Measurements from ENCODE around the gene ILDR2. TPM values are rescaled to one million over a fixed set of nuclear protein-coding genes. Genes with fewer than 3 reads are reported as not detected.

ILDR2 gene
- total RNA-seq, 1 donor from 2014 or later, result 7.8 TPM

- no peak overlapping the region for H3K27ac ChIP-seq (ENCODE audit: low read depth, low read length)
- peaks cover 16% of the 10 kb centered on the region for H3K27me3 Mint-ChIP-seq (ENCODE audit: low read depth, unreplicated experiment)
- no peaks in the 10 kb centered on the region for H3K36me3 ChIP-seq (ENCODE audit: insufficient read depth, low read length)
- FAIRE-seq, result no peak
- no peaks in the 10 kb centered on the region for H3K9me3 ChIP-seq (ENCODE audit: insufficient read depth, low read depth, low read length)
- no peak overlapping the region for H3K27ac Mint-ChIP-seq (ENCODE audit: unreplicated experiment)
- H3K4me2 ChIP-seq (ENCODE audit: low read length), result no peak overlapping the region
- no peak overlapping the region for H3K9ac ChIP-seq (ENCODE audit: low read length)
- peaks cover 16% of the 10 kb centered on the region for H3K4me1 Mint-ChIP-seq (ENCODE audit: low read depth, unreplicated experiment)
- no peak overlapping the region for H3K4me3 ChIP-seq (ENCODE audit: insufficient read depth, low read depth, low read length)
- H3K4me3 Mint-ChIP-seq (ENCODE audit: unreplicated experiment), result no peak overlapping the region
- H3K36me3 Mint-ChIP-seq (ENCODE audit: low read depth, unreplicated experiment), result peaks cover 4% of the 10 kb centered on the region
- H3K4me1 ChIP-seq (ENCODE audit: insufficient read depth, low read length), result peaks cover 4% of the 10 kb centered on the region
- H3K9me3 Mint-ChIP-seq (ENCODE audit: unreplicated experiment), result peaks cover 1% of the 10 kb centered on the region
- no peak for DNase-seq (ENCODE audit: low read depth)
- no peaks in the 10 kb centered on the region for H3K79me2 ChIP-seq (ENCODE audit: insufficient read depth, low read length)
- TF ChIP-seq EZH2 (IDR thresholded peaks at IDR 0.05; ENCODE audit: insufficient read depth, low read length), result no peak
- TF ChIP-seq, protein P1, sequence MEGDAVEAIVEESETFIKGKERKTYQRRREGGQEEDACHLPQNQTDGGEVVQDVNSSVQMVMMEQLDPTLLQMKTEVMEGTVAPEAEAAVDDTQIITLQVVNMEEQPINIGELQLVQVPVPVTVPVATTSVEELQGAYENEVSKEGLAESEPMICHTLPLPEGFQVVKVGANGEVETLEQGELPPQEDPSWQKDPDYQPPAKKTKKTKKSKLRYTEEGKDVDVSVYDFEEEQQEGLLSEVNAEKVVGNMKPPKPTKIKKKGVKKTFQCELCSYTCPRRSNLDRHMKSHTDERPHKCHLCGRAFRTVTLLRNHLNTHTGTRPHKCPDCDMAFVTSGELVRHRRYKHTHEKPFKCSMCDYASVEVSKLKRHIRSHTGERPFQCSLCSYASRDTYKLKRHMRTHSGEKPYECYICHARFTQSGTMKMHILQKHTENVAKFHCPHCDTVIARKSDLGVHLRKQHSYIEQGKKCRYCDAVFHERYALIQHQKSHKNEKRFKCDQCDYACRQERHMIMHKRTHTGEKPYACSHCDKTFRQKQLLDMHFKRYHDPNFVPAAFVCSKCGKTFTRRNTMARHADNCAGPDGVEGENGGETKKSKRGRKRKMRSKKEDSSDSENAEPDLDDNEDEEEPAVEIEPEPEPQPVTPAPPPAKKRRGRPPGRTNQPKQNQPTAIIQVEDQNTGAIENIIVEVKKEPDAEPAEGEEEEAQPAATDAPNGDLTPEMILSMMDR (IDR thresholded peaks at IDR 0.05; ENCODE audit: insufficient read depth, low read depth, low read length), result no peak
- H4K20me1 ChIP-seq (ENCODE audit: insufficient read depth, low read length), result no peaks in the 10 kb centered on the region
- H2AFZ ChIP-seq (ENCODE audit: low read depth, low read length), result no peak overlapping the region
- H3K27me3 ChIP-seq (ENCODE audit: insufficient read depth, low read length), result peaks cover 28% of the 10 kb centered on the region
These were observed 42.2 kb downstream of the ILDR2 start for GRCh38 chr1:166933140-166933539.

DNA sequence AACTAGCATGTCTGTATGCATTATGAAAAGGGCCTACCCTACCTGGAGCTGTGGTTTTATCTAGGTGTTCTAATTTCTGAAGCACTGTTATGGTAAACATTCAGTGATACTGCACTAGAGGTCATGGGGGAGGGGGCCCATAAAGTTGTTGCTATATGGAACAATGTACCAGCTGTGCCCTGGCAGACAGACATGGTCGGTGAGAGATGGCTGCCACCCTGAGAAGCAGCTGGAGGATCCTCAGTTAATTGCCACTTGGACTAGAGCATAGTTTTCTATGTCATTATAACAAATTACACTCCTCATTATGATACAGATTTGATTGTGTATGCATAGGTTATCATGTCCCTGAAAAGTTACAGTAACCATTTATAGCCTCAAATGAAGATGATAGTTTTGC is 45.4 kb downstream of the ILDR2 start:
- Histone ChIP-seq H3K4me3 (ENCODE audit: insufficient read depth, low read depth, low read length) (no peak overlapping the region), H4K20me1 (ENCODE audit: insufficient read depth, low read length) (no peaks in the 10 kb centered on the region), H2AFZ (ENCODE audit: low read depth, low read length) (no peak overlapping the region), H3K79me2 (ENCODE audit: insufficient read depth, low read length) (no peaks in the 10 kb centered on the region), H3K36me3 (ENCODE audit: insufficient read depth, low read length) (no peaks in the 10 kb centered on the region), H3K4me1 (ENCODE audit: insufficient read depth, low read length) (peaks cover 19% of the 10 kb centered on the region), H3K9me3 (ENCODE audit: insufficient read depth, low read depth, low read length) (no peaks in the 10 kb centered on the region), H3K4me2 (ENCODE audit: low read length) (no peak overlapping the region), H3K27ac (ENCODE audit: low read depth, low read length) (no peak overlapping the region), H3K9ac (ENCODE audit: low read length) (no peak overlapping the region), H3K27me3 (ENCODE audit: insufficient read depth, low read length) (peaks cover 20% of the 10 kb centered on the region)
- FAIRE-seq, result no peak
- H3K36me3 Mint-ChIP-seq (ENCODE audit: low read depth, unreplicated experiment), result peaks cover 3% of the 10 kb centered on the region
- H3K27me3 Mint-ChIP-seq (ENCODE audit: low read depth, unreplicated experiment), result peaks cover 5% of the 10 kb centered on the region
- H3K9me3 Mint-ChIP-seq (ENCODE audit: unreplicated experiment), result peaks cover 6% of the 10 kb centered on the region
- H3K27ac Mint-ChIP-seq (ENCODE audit: unreplicated experiment), result no peak overlapping the region
- DNase-seq (ENCODE audit: low read depth), result no peak
- peaks cover 38% of the 10 kb centered on the region for H3K4me1 Mint-ChIP-seq (ENCODE audit: low read depth, unreplicated experiment)
- TF ChIP-seq, protein P1 (IDR thresholded peaks at IDR 0.05; ENCODE audit: insufficient read depth, low read depth, low read length), result no peak
- TF ChIP-seq EZH2 (IDR thresholded peaks at IDR 0.05; ENCODE audit: insufficient read depth, low read length), result no peak
- no peak overlapping the region for H3K4me3 Mint-ChIP-seq (ENCODE audit: unreplicated experiment)

DNA sequence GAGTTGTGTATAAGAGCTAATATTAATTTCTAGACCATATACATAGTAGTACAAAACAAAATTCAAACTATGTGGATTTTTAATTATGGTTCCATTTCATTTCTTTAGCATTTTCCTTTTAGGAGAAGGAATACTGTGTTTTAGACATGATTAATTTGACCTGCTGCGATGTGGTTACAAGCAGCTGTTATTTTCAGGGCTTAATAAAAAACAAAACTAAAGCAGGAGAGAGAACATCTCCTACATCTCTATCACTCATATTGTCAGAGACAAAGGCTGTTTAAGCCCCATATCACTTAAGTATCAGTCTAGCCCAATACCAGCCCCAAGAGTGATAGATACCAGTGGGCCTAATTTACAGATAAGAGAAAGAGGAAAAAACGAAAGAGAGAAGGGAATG is 47.6 kb downstream of the ILDR2 start:
- Mint-ChIP-seq H3K27ac (ENCODE audit: unreplicated experiment) (no peak overlapping the region), H3K36me3 (ENCODE audit: low read depth, unreplicated experiment) (peaks cover 3% of the 10 kb centered on the region)
- no peak for FAIRE-seq

More for the DNA sequence above, 47.6 kb downstream of the ILDR2 start:
- Mint-ChIP-seq H3K4me3 (ENCODE audit: unreplicated experiment) (no peak overlapping the region), H3K9me3 (ENCODE audit: unreplicated experiment) (peaks cover 6% of the 10 kb centered on the region), H3K27me3 (ENCODE audit: low read depth, unreplicated experiment) (peaks cover 3% of the 10 kb centered on the region), H3K4me1 (ENCODE audit: low read depth, unreplicated experiment) (peaks cover 30% of the 10 kb centered on the region)
- Histone ChIP-seq H3K27ac (ENCODE audit: low read depth, low read length) (no peak overlapping the region), H3K79me2 (ENCODE audit: insufficient read depth, low read length) (no peaks in the 10 kb centered on the region), H3K36me3 (ENCODE audit: insufficient read depth, low read length) (no peaks in the 10 kb centered on the region), H3K4me2 (ENCODE audit: low read length) (no peak overlapping the region), H3K9ac (ENCODE audit: low read length) (no peak overlapping the region), H3K27me3 (ENCODE audit: insufficient read depth, low read length) (peaks cover 17% of the 10 kb centered on the region), H4K20me1 (ENCODE audit: insufficient read depth, low read length) (no peaks in the 10 kb centered on the region), H3K9me3 (ENCODE audit: insufficient read depth, low read depth, low read length) (no peaks in the 10 kb centered on the region), H2AFZ (ENCODE audit: low read depth, low read length) (no peak overlapping the region), H3K4me1 (ENCODE audit: insufficient read depth, low read length) (peaks cover 15% of the 10 kb centered on the region), H3K4me3 (ENCODE audit: insufficient read depth, low read depth, low read length) (no peak overlapping the region)
- TF ChIP-seq, protein P1 (IDR thresholded peaks at IDR 0.05; ENCODE audit: insufficient read depth, low read depth, low read length), result no peak
- no peak for TF ChIP-seq EZH2 (IDR thresholded peaks at IDR 0.05; ENCODE audit: insufficient read depth, low read length)
- no peak for DNase-seq (ENCODE audit: low read depth)
